H1 (cell line): ENCODE data around the gene RABGGTA. TPM values are rescaled to one million over a fixed set of nuclear protein-coding genes. Genes with fewer than 3 reads are reported as not detected.
A peak's percentile ranks its signal among the peaks of the same experiment; 100 is the strongest.

Experiments used
- CTCF ChIA-PET: fragments of 300-600 bp; sonication (Branson Sonifier 250); formaldehyde crosslinking; loops from one replicate; lab custom pipeline; 2021; ENCODE audit not compliant: partially characterized antibody; lab: Charles Lee
- POLR2A ChIA-PET: fragments of 300-600 bp; sonication (Branson Sonifier 250); formaldehyde crosslinking; loops from one replicate; lab custom pipeline; 2021; ENCODE audit warnings: inconsistent platforms; ENCODE audit not compliant: partially characterized antibody; lab: Charles Lee
- DNase-seq, 2 experiments: peaks; one replicate each; pipeline versions ENCODE4 v3.0.0 to v3.0.0-alpha.2; 2010 to 2022; ENCODE audit warnings: low spot score in 2 of 2, low read depth in 1 of 2, mixed read lengths in 1 of 2
- FAIRE-seq: peaks from 2 replicates; lab custom pipeline; 2011; peaks lifted over from hg19 to GRCh38; lab: Jason Lieb, UNC
- H2AFZ ChIP-seq: 2 replicates; pipeline ENCODE4 v1.8.1; 2012; ENCODE audit warnings: low read length, inconsistent platforms
- H2AK5ac ChIP-seq: 2 replicates; pipeline ENCODE4 v1.6.1; 2013; ENCODE audit warnings: low read depth, low read length
- H2BK120ac ChIP-seq: replicated peaks from 2 replicates; pipeline ENCODE3; 2013; ENCODE audit warnings: low read depth, low read length, inconsistent platforms
- H2BK12ac ChIP-seq: 2 replicates; pipeline ENCODE4 v1.6.1; 2013; ENCODE audit warnings: low read depth, low read length
- H2BK15ac ChIP-seq: 2 replicates; pipeline ENCODE4 v1.6.1; 2013; ENCODE audit warnings: low read length
- H2BK20ac ChIP-seq: 2 replicates; pipeline ENCODE4 v1.6.1; 2013; ENCODE audit warnings: low read length
- H2BK5ac ChIP-seq: 2 replicates; pipeline ENCODE4 v1.6.1; 2013; ENCODE audit warnings: low read depth, low read length
- H3K14ac ChIP-seq: 2 replicates; pipeline ENCODE4 v1.6.1; 2013; ENCODE audit warnings: inconsistent platforms; ENCODE audit not compliant: insufficient read length
- H3K18ac ChIP-seq: 2 replicates; pipeline ENCODE4 v1.6.1; 2013; ENCODE audit warnings: low read length; ENCODE audit errors: extremely low read depth
- H3K23ac ChIP-seq: 2 replicates; pipeline ENCODE4 v1.6.1; 2013; ENCODE audit warnings: inconsistent platforms; ENCODE audit not compliant: insufficient read length
- H3K23me2 ChIP-seq: 2 replicates; pipeline ENCODE4 v1.6.1; 2013; ENCODE audit warnings: low read depth, low read length
- H3K27ac ChIP-seq: 2 replicates; pipeline ENCODE4 v1.6.1; 2011; ENCODE audit warnings: low read depth, low read length, inconsistent platforms
- H3K27me3 ChIP-seq, 4 experiments: replicated peaks in 1 of 4; 1 replicate in 1 of 4; 2 replicates in 3 of 4; pipeline versions ENCODE4 v1.6.1 to v1.8.1; 2011 to 2013; ENCODE audit warnings: low read length in 3 of 4, mild to moderate bottlenecking in 3 of 4, inconsistent platforms in 2 of 4, mixed read lengths in 2 of 4, moderate library complexity in 1 of 4; ENCODE audit not compliant: control insufficient read depth in 3 of 4, insufficient read depth in 3 of 4; ENCODE audit errors: extremely low read depth in 1 of 4
- H3K36me3 ChIP-seq, 4 experiments: 2 replicates each; pipeline versions ENCODE4 v1.6.1 to v1.8.1; 2011 to 2013; ENCODE audit warnings: mild to moderate bottlenecking in 4 of 4, low read length in 3 of 4, moderate library complexity in 2 of 4, control low read depth in 1 of 4, inconsistent platforms in 1 of 4; ENCODE audit not compliant: insufficient read depth in 4 of 4, control insufficient read depth in 2 of 4
- H3K4ac ChIP-seq: replicated peaks from 2 replicates; pipeline ENCODE3; 2013; ENCODE audit warnings: low read length, low read depth, mixed read lengths, inconsistent platforms; ENCODE audit not compliant: insufficient read length
- H3K4me1 ChIP-seq, 4 experiments: replicated peaks in 1 of 4; 1 replicate in 1 of 4; 2 replicates in 3 of 4; pipeline versions ENCODE4 v1.6.1 to v1.8.1; 2011 to 2013; ENCODE audit warnings: low read length in 3 of 4, inconsistent platforms in 2 of 4, mixed read lengths in 1 of 4; ENCODE audit not compliant: insufficient read depth in 4 of 4, control insufficient read depth in 3 of 4
- H3K4me2 ChIP-seq, 2 experiments: 2 replicates each; pipeline versions ENCODE4 v1.6.1 to v1.8.1; 2011 to 2013; ENCODE audit warnings: low read depth in 2 of 2, low read length in 2 of 2, control low read depth in 1 of 2, inconsistent platforms in 1 of 2, mild to moderate bottlenecking in 1 of 2; ENCODE audit not compliant: insufficient read depth in 1 of 2
- H3K4me3 ChIP-seq, 4 experiments: fragments of 200-600, 300-600 bp in 1 of 4; sonication (generic), shearing (Covaris generic), sonication (Bioruptor Twin) in 1 of 4; 2 replicates each; pipeline versions ENCODE4 v1.5.1 to v1.8.1; 2011 to 2016; ENCODE audit warnings: low read length in 4 of 4, low read depth in 3 of 4, control low read depth in 2 of 4, inconsistent platforms in 2 of 4, mild to moderate bottlenecking in 2 of 4, mixed read lengths in 1 of 4, moderate library complexity in 1 of 4; ENCODE audit not compliant: insufficient read depth in 2 of 4; ENCODE audit errors: extremely low read depth in 1 of 4
- H3K56ac ChIP-seq: replicated peaks from 2 replicates; pipeline ENCODE3; 2013; ENCODE audit warnings: low read depth, mild to moderate bottlenecking, mixed read lengths, low read length, inconsistent platforms; ENCODE audit not compliant: insufficient read length
- H3K79me1 ChIP-seq: 2 replicates; pipeline ENCODE4 v1.6.1; 2013; ENCODE audit warnings: low read depth, low read length, control low read depth
- H3K79me2 ChIP-seq, 2 experiments: 2 replicates each; pipeline versions ENCODE4 v1.6.1 to v1.8.1; 2012 to 2013; ENCODE audit warnings: low read length in 2 of 2, mild to moderate bottlenecking in 2 of 2, inconsistent platforms in 1 of 2; ENCODE audit not compliant: insufficient read depth in 2 of 2, control insufficient read depth in 1 of 2
- H3K9ac ChIP-seq, 4 experiments: replicated peaks in 1 of 4; 1 replicate in 1 of 4; 2 replicates in 3 of 4; pipeline versions ENCODE4 v1.6.1 to v1.8.1; 2011 to 2013; ENCODE audit warnings: low read depth in 3 of 4, low read length in 3 of 4, control low read depth in 2 of 4, mild to moderate bottlenecking in 2 of 4, moderate library complexity in 2 of 4, inconsistent platforms in 1 of 4; ENCODE audit errors: extremely low read depth in 1 of 4
- H3K9me3 ChIP-seq, 2 experiments: 2 replicates each; pipeline versions ENCODE4 v1.6.1 to v1.8.1; 2012 to 2013; ENCODE audit warnings: mild to moderate bottlenecking in 2 of 2, moderate library complexity in 2 of 2, control low read depth in 1 of 2, inconsistent platforms in 1 of 2, low read depth in 1 of 2, low read length in 1 of 2, mixed read lengths in 1 of 2; ENCODE audit not compliant: insufficient read depth in 2 of 2
- H4K20me1 ChIP-seq, 2 experiments: replicated peaks in 1 of 2; 2 replicates each; pipeline versions ENCODE3 to v1.8.1; 2011 to 2013; ENCODE audit warnings: inconsistent platforms in 2 of 2, low read length in 2 of 2, mild to moderate bottlenecking in 1 of 2; ENCODE audit not compliant: insufficient read depth in 2 of 2, control insufficient read depth in 1 of 2
- H4K5ac ChIP-seq: 2 replicates; pipeline ENCODE4 v1.6.1; 2013; ENCODE audit warnings: low read length, low read depth, mixed read lengths, inconsistent platforms; ENCODE audit not compliant: insufficient read length
- H4K8ac ChIP-seq: 2 replicates; pipeline ENCODE4 v1.8.0; 2013; ENCODE audit warnings: mild to moderate bottlenecking, moderate library complexity, low read length, inconsistent platforms; ENCODE audit not compliant: insufficient read depth; ENCODE audit errors: extremely low read depth
- H4K91ac ChIP-seq: replicated peaks from 2 replicates; pipeline ENCODE3; 2013; ENCODE audit warnings: low read length, mixed read lengths, inconsistent platforms; ENCODE audit not compliant: insufficient read length
- ATF3 ChIP-seq: IDR thresholded peaks from 2 replicates; pipeline ENCODE4 v1.6.1; 2011; ENCODE audit warnings: low read depth, mild to moderate bottlenecking, low read length; ENCODE audit not compliant: insufficient read depth
- E2F6 ChIP-seq: IDR thresholded peaks from 2 replicates; pipeline ENCODE4 v1.6.1; 2012; ENCODE audit warnings: inconsistent platforms
- JUND ChIP-seq: IDR thresholded peaks from 2 replicates; pipeline ENCODE4 v1.6.1; 2011; ENCODE audit warnings: mild to moderate bottlenecking, improper control_type of control experiment, low read length
- MAX ChIP-seq: IDR thresholded peaks from 2 replicates; pipeline ENCODE4 v1.6.1; 2012; ENCODE audit warnings: inconsistent platforms
- RAD21 ChIP-seq, 2 experiments: IDR thresholded peaks in 1 of 2; conservative IDR thresholded peaks in 1 of 2; 2 replicates each; pipeline ENCODE4 v1.6.1; 2011; ENCODE audit warnings: low read depth in 2 of 2, low read length in 2 of 2, improper control_type of control experiment in 1 of 2, inconsistent platforms in 1 of 2, mild to moderate bottlenecking in 1 of 2, moderate library complexity in 1 of 2
- SP1 ChIP-seq: IDR thresholded peaks from 2 replicates; pipeline ENCODE4 v1.6.1; 2011; ENCODE audit warnings: low read depth, low read length
- TCF12 ChIP-seq: IDR thresholded peaks from 2 replicates; pipeline ENCODE4 v1.6.1; 2011; ENCODE audit warnings: low read depth, mild to moderate bottlenecking, low read length
- YY1 ChIP-seq: IDR thresholded peaks from 2 replicates; pipeline ENCODE4 v1.6.1; 2011; ENCODE audit warnings: low read depth, mild to moderate bottlenecking, low read length
- ZNF274 ChIP-seq: IDR thresholded peaks from 2 replicates; pipeline ENCODE4 v1.7.0; 2012; ENCODE audit warnings: low read length, borderline replicate concordance; ENCODE audit errors: extremely low read depth
- WGBS, 2 experiments: shearing (Covaris generic) in 1 of 2; methylation state at CpG; one replicate each; pipeline versions ENCODE4 v1.1.6 to v1.1.7; 2013 to 2015; ENCODE audit warnings: low lambda C conversion rate in 2 of 2, mixed read lengths in 2 of 2, inconsistent platforms in 1 of 2, low coverage in 1 of 2, missing lambda C conversion rate in 1 of 2; ENCODE audit not compliant: insufficient replicate concordance in 2 of 2, insufficient coverage in 1 of 2, insufficient read length in 1 of 2; ENCODE audit errors: extremely low coverage in 1 of 2, missing lambda C conversion rate in 1 of 2; 5-methylcytosine and 5-hydroxymethylcytosine counted together
- polyA plus RNA-seq, 7 experiments: library from polyadenylated mRNA; depleted of rRNA in 3 of 7; stranded (reverse) in 5 of 7; unstranded in 2 of 7; fragments of >200 nt in 5 of 7; fragments of 200-250 nt in 2 of 7; gene quantifications; 1 replicate in 5 of 7; 2 replicates in 1 of 7; 4 replicates in 1 of 7; pipeline versions ENCODE4 v1.2.1 to v1.2.3, GENCODE V29; 2011 to 2013; ENCODE audit warnings: missing spikeins in 2 of 7, mixed read lengths in 2 of 7
- total RNA-seq: library from RNA; stranded (reverse); fragmentation: NEBNext Ultra II Directional; extraction: Animal tissue kit (Norgen Biotek cat#: 25700); gene quantifications from 2 replicates; pipeline ENCODE4 v1.2.1, GENCODE V29; 2021

The RABGGTA gene
- total and polyA plus RNA-seq, 2 of the 8 experiments (the other 6 are each of a cell fraction or from before 2014, with no cell fraction given), result 16.0 to 49.8 TPM

GRCh38 chr14:24234095-24235005, 37.0 kb downstream of the RABGGTA start:
- H4K5ac ChIP-seq, result no peak overlapping the region
- H4K8ac ChIP-seq, result no peak overlapping the region
- no peak overlapping the region for H3K4me3 ChIP-seq
- no peaks in the 10 kb centered on the region; a peak in 1 of 7 replicates for H3K27me3 ChIP-seq
- H3K4me2 ChIP-seq, result peak overlapping the region in 1 of 2 experiments; percentile 86; a peak in 1 of 4 replicates
- H2BK120ac ChIP-seq, result no peak overlapping the region
- H3K4me1 ChIP-seq, result peaks cover 2 to 14% (median 4%) of the 10 kb centered on the region in 4 experiments; a peak in 5 of 7 replicates
- no peaks in the 10 kb centered on the region; the same call in 1 of the 2 replicates for H3K79me1 ChIP-seq
- no peak overlapping the region for H4K91ac ChIP-seq
- H3K56ac ChIP-seq, result no peak overlapping the region
- no peak overlapping the region for H3K23ac ChIP-seq
- no peak overlapping the region for H2AFZ ChIP-seq
- no peaks in the 10 kb centered on the region for H3K9me3 ChIP-seq
- peaks cover 8 to 42% (median 34%) of the 10 kb centered on the region in 4 experiments for H3K36me3 ChIP-seq
- no peak overlapping the region for H2BK5ac ChIP-seq
- no peak overlapping the region for H3K14ac ChIP-seq
- peaks cover 3 to 7% of the 10 kb centered on the region in 2 experiments for H4K20me1 ChIP-seq
- no peak overlapping the region for H3K9ac ChIP-seq
- 85% methylated on average over 3 of the region's 3 CpGs; no CpG with 5 or more reads in 1 of the 2 experiments for WGBS, 2 experiments
- no peak overlapping the region for H2BK20ac ChIP-seq
- no peak overlapping the region for H3K18ac ChIP-seq
- peaks cover 3 to 33% of the 10 kb centered on the region in 2 experiments; a peak in 2 of 4 replicates for H3K79me2 ChIP-seq
- FAIRE-seq, result no peak
- POLR2A ChIA-PET, result interaction anchor here (0.9 to 2.3 kb wide), 5 partner anchors 8 to 119 kb away, joined by 3 to 12 read pairs (median 6); partner anchors contain the start of genes DCAF11, IPO4, MDP1 and NRL
- H3K4ac ChIP-seq, result no peak overlapping the region
- peaks cover 11% of the 10 kb centered on the region for H3K23me2 ChIP-seq
- no peak for DNase-seq
- H3K27ac ChIP-seq, result no peak overlapping the region
- CTCF ChIA-PET, result interaction anchor here (0.9 to 1.8 kb wide), 9 partner anchors 8 to 198 kb away, joined by 3 to 8 read pairs (median 6); partner anchors contain the start of gene TINF2
- no peak overlapping the region for H2BK15ac ChIP-seq
- H2BK12ac ChIP-seq, result no peak overlapping the region
- no peak overlapping the region for H2AK5ac ChIP-seq
- TF ChIP-seq YY1 (no peak), RAD21 (IDR thresholded peaks at IDR 0.05 in 1 of 2, conservative IDR thresholded peaks at IDR 0.05 in 1 of 2; ENCODE audit: low read depth in 2 of 2, low read length in 2 of 2) (no peak), MAX (no peak), SP1 (no peak), TCF12 (no peak), E2F6 (no peak), ZNF274 (no peak), JUND (no peak), ATF3 (no peak)
